ENCODE data around the gene CDK11B. TPM values are rescaled to one million over a fixed set of nuclear protein-coding genes. Genes with fewer than 3 reads are reported as not detected.
A peak's percentile ranks its signal among the peaks of the same experiment; 100 is the strongest.

Gene CDK11B
- total and polyA plus RNA-seq, 2 of the 8 experiments (the other 6 are each of a cell fraction or from before 2014, with no cell fraction given) = 11.1 to 31.9 TPM

DNA sequence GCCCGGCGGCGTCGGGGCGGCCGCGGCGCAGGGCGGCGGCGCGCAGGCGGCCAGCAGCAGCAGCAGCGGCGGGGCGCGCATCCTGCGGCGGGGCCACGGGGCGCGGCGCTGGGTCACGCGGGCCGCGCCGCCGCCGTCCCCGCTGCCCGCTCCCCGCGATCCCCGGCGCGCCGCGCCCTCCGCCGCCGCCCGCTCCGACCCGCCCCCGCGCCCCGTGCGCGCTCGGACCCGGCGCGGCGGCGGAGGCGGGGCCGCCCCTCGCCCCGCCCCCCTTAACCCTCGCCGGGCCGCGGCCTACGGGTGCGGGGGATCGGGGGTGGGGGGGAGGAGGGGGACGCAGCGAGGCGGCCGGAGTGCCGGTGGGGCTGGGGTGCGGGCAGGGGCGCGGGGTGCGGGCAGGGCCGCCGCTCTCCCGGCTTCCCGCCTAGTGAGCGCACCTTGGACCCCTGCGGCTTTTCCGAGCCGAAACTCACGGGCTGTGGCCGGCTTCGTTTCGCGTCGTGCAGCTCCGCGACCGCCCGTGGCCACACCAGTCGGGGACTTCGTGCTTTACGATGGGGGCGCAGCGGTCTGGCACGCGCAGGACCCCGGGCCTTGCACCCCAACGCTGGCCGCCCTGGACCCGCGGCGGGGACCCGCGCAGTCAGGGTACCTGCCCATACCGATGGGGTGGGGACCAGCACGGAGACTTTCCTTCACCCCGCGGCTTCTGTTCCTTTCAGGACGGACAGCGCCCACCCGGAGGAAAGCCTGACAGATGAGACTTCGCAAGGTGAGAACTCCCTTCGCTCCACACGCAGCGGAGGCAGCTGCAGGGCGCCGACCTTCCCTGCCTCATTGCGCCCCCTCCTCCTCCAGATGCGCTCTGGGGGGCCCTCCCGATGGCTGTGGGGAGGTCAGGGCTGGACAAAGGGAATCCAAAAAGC is 58.6 kb downstream of the CDK11B start, which contains the start of gene FNDC10 (continued):
- TF ChIP-seq CHD7 (IDR thresholded peaks at IDR 0.05; ENCODE audit: insufficient replicate concordance, low read length) (no peak), SRF (IDR thresholded peaks at IDR 0.05; ENCODE audit: low read depth, low read length) (no peak), GTF2F1 (IDR thresholded peaks at IDR 0.05; ENCODE audit: borderline replicate concordance, low read depth, low read length) (no peak), PHF8 (conservative IDR thresholded peaks at IDR 0.05; ENCODE audit: low read depth, low read length) (0 out of 2 replicates have a peak, but pooled peaks have one; percentile 23), SIRT6 (IDR thresholded peaks at IDR 0.05; ENCODE audit: low read length) (no peak), CBX8 (IDR thresholded peaks at IDR 0.05; ENCODE audit: borderline replicate concordance, low read depth, low read length) (no peak), BACH1 (IDR thresholded peaks at IDR 0.05; ENCODE audit: low read length) (no peak), SP1 (IDR thresholded peaks at IDR 0.05; ENCODE audit: low read depth, low read length) (no peak), RFX5 (IDR thresholded peaks at IDR 0.05; ENCODE audit: borderline replicate concordance, low read depth, low read length) (no peak), CEBPB (IDR thresholded peaks at IDR 0.05; ENCODE audit: low read depth, low read length) (no peak)
